T-helper 2 cell (primary cell): ENCODE results near the gene MKI67.
A peak's percentile ranks its signal among the peaks of the same experiment; 100 is the strongest.
"Not testable (repeated sequence)": the region's sequence is repeated elsewhere in the genome, so short reads cannot be mapped to it uniquely, and the experiment has no call there.

ENCODE experiments used
- DNase-seq, 5 experiments: peaks; one replicate each; pipeline versions ENCODE4 v3.0.0 to v3.0.0-alpha.2; 2012 to 2022
- total RNA-seq, 2 donors: gene quantifications; one replicate each; lab custom pipeline; 2026; lab: John Stamatoyannopoulos, UW

The MKI67 gene
- total RNA-seq, result 11.2 to 32.3 reads per million in 2 donors

GRCh38 chr10:128125944-128126764 is at the start of gene MKI67:
Gene MKI67, minus strand, starts transcription at chr10:128126423. Its CDS starts 756 bp downstream, at chr10:128125667.
- peak; percentile 82 to 96 (median 84) for DNase-seq

GRCh38 chr10:128174581-128175559 is 48.6 kb upstream of the MKI67 start:
- no peak for DNase-seq

GRCh38 chr10:128173386-128173785 is 47.2 kb upstream of the MKI67 start:
- DNase-seq, result no peak

- no peak for DNase-seq
Measured at GRCh38 chr10:128172756-128173155, 46.5 kb upstream of the MKI67 start.

GRCh38 chr10:128169811-128170379 is 43.7 kb upstream of the MKI67 start:
- DNase-seq, result no peak

GRCh38 chr10:128167926-128168520 is 41.8 kb upstream of the MKI67 start:
- no peak for DNase-seq

GRCh38 chr10:128167123-128167522 is 40.9 kb upstream of the MKI67 start:
- DNase-seq, result not testable (repeated sequence)

GRCh38 chr10:128166151-128166550 is 39.9 kb upstream of the MKI67 start:
- DNase-seq, result no peak

- no peak for DNase-seq
Measured at GRCh38 chr10:128165536-128165935, 39.3 kb upstream of the MKI67 start.

- no peak for DNase-seq
Measured at GRCh38 chr10:128163701-128164100, 37.5 kb upstream of the MKI67 start.

GRCh38 chr10:128161031-128161430 is 34.8 kb upstream of the MKI67 start:
- no peak for DNase-seq

GRCh38 chr10:128160297-128160711 is 34.1 kb upstream of the MKI67 start:
- DNase-seq, result peak in 1 of 5 experiments; percentile 19

GRCh38 chr10:128158021-128158795 is 32.0 kb upstream of the MKI67 start:
- DNase-seq, result no peak

GRCh38 chr10:128156999-128157755 is 31.0 kb upstream of the MKI67 start:
- DNase-seq, result no peak

GRCh38 chr10:128152741-128153580 is 26.7 kb upstream of the MKI67 start:
- DNase-seq, result no peak

- DNase-seq, result no peak
Measured at GRCh38 chr10:128151031-128151430, 24.8 kb upstream of the MKI67 start.

- no peak for DNase-seq
Measured at GRCh38 chr10:128150561-128150960, 24.3 kb upstream of the MKI67 start.

GRCh38 chr10:128150045-128150493 is 23.8 kb upstream of the MKI67 start:
- peak; percentile 58 to 81 (median 75) for DNase-seq

GRCh38 chr10:128149267-128150014 is 23.2 kb upstream of the MKI67 start:
- no peak for DNase-seq
